IMR-90 (cell line): ENCODE measurements around the gene IL16. TPM values are rescaled to one million over a fixed set of nuclear protein-coding genes. Genes with fewer than 3 reads are reported as not detected.

Experiments
- ATAC-seq: fragments of 200-7000 bp; cut with Tn5 transposase; 2 replicates; pipeline ENCODE4 v1.9.1; 2020; ENCODE audit warnings: low read depth, mild to moderate bottlenecking, moderate library complexity
- BruUV-seq: library from RNA; stranded (reverse); fragments of 400-500 nt; replicated peaks from 2 replicates; lab custom pipeline; 2021; lab: Mats Ljungman, UMichigan
- CTCF ChIA-PET: fragments of 300-600 bp; formaldehyde crosslinking; extraction: SDS; loops from one replicate; lab custom pipeline; 2021; ENCODE audit warnings: antibody characterized with exemption; lab: Yijun Ruan, JAX
- POLR2A ChIA-PET: fragments of 300-600 bp; sonication (Branson Sonifier 250); formaldehyde crosslinking; loops from one replicate; lab custom pipeline; 2022; ENCODE audit warnings: antibody characterized with exemption; ENCODE audit not compliant: unreplicated experiment; lab: Charles Lee
- DNase-seq: peaks from one replicate; pipeline ENCODE4 v3.0.0; 2013
- H2AFZ ChIP-seq: replicated peaks from 2 replicates; pipeline ENCODE3; 2013; ENCODE audit warnings: low read length, mild to moderate bottlenecking; ENCODE audit not compliant: poor library complexity
- H2AK5ac ChIP-seq: 2 replicates; pipeline ENCODE4 v1.6.1; 2013; ENCODE audit warnings: low read depth, low read length, inconsistent platforms
- H2AK9ac ChIP-seq: replicated peaks from 2 replicates; pipeline ENCODE3; 2013; ENCODE audit warnings: mild to moderate bottlenecking, low read depth, low read length, moderate library complexity; ENCODE audit not compliant: poor library complexity
- H2BK120ac ChIP-seq: 2 replicates; pipeline ENCODE4 v1.6.1; 2013; ENCODE audit warnings: low read depth, low read length, inconsistent platforms
- H2BK15ac ChIP-seq: 3 replicates; pipeline ENCODE4 v1.6.1; 2013; ENCODE audit warnings: low read depth, low read length, inconsistent platforms
- H2BK20ac ChIP-seq: 2 replicates; pipeline ENCODE4 v1.6.1; 2013; ENCODE audit warnings: low read depth, mild to moderate bottlenecking, inconsistent platforms, low read length, moderate library complexity
- H2BK5ac ChIP-seq: 2 replicates; pipeline ENCODE4 v1.6.1; 2013; ENCODE audit warnings: mild to moderate bottlenecking, low read depth, low read length, inconsistent platforms; ENCODE audit not compliant: poor library complexity, severe bottlenecking
- H3K14ac ChIP-seq: replicated peaks from 2 replicates; pipeline ENCODE4 v1.6.1; 2013; ENCODE audit warnings: low read depth, low read length, inconsistent platforms
- H3K18ac ChIP-seq: 2 replicates; pipeline ENCODE4 v1.6.1; 2013; ENCODE audit warnings: low read depth, low read length, control low read depth
- H3K23ac ChIP-seq: 2 replicates; pipeline ENCODE4 v1.6.1; 2013; ENCODE audit warnings: low read depth, low read length, inconsistent platforms
- H3K27ac ChIP-seq: 2 replicates; pipeline ENCODE4 v1.5.1; 2013; ENCODE audit warnings: mild to moderate bottlenecking, control low read depth, low read length; ENCODE audit not compliant: insufficient read depth
- H3K27me3 ChIP-seq: 2 replicates; pipeline ENCODE4 v1.6.1; 2013; ENCODE audit warnings: low read length; ENCODE audit not compliant: control insufficient read depth, insufficient read depth
- H3K36me3 ChIP-seq: 2 replicates; pipeline ENCODE4 v1.6.1; 2013; ENCODE audit warnings: low read length, mixed read lengths; ENCODE audit not compliant: control insufficient read depth, insufficient read depth
- H3K4ac ChIP-seq: 2 replicates; pipeline ENCODE4 v1.6.1; 2013; ENCODE audit warnings: low read depth, low read length, inconsistent platforms
- H3K4me1 ChIP-seq: 2 replicates; pipeline ENCODE4 v1.6.1; 2013; ENCODE audit warnings: low read length, mixed read lengths; ENCODE audit not compliant: control insufficient read depth, insufficient read depth
- H3K4me2 ChIP-seq: 2 replicates; pipeline ENCODE4 v1.6.1; 2013; ENCODE audit warnings: low read depth, mild to moderate bottlenecking, control low read depth, low read length, moderate library complexity
- H3K4me3 ChIP-seq: 2 replicates; pipeline ENCODE4 v1.5.1; 2013; ENCODE audit warnings: low read depth, mild to moderate bottlenecking, control low read depth, low read length, moderate library complexity; ENCODE audit not compliant: insufficient read depth
- H3K56ac ChIP-seq: 2 replicates; pipeline ENCODE4 v1.6.1; 2013; ENCODE audit warnings: low read length, inconsistent platforms; ENCODE audit not compliant: insufficient read depth; ENCODE audit errors: extremely low read depth
- H3K79me1 ChIP-seq, 2 experiments: 2 replicates each; pipeline ENCODE4 v1.6.1; 2013; ENCODE audit warnings: low read length in 2 of 2, inconsistent platforms in 1 of 2, low read depth in 1 of 2
- H3K9ac ChIP-seq: 2 replicates; pipeline ENCODE4 v1.6.1; 2013; ENCODE audit warnings: low read depth, low read length, control low read depth
- H3K9me1 ChIP-seq: 2 replicates; pipeline ENCODE4 v1.6.1; 2013; ENCODE audit warnings: low read length, inconsistent platforms; ENCODE audit not compliant: insufficient read depth
- H3K9me3 ChIP-seq: 2 replicates; pipeline ENCODE4 v1.6.1; 2013; ENCODE audit warnings: low read length; ENCODE audit not compliant: control insufficient read depth, insufficient read depth
- H4K20me1 ChIP-seq: 2 replicates; pipeline ENCODE4 v1.6.1; 2013; ENCODE audit warnings: low read length, inconsistent platforms; ENCODE audit not compliant: insufficient read depth
- H4K5ac ChIP-seq: 2 replicates; pipeline ENCODE4 v1.6.1; 2013; ENCODE audit warnings: mild to moderate bottlenecking, low read depth, low read length, control low read depth
- H4K8ac ChIP-seq, 2 experiments: 2 replicates each; pipeline ENCODE4 v1.6.1; 2013; ENCODE audit warnings: low read depth in 2 of 2, low read length in 2 of 2, control low read depth in 1 of 2, inconsistent platforms in 1 of 2
- H4K91ac ChIP-seq: 2 replicates; pipeline ENCODE4 v1.6.1; 2013; ENCODE audit warnings: low read depth, low read length, inconsistent platforms; ENCODE audit not compliant: insufficient read depth
- BHLHE40 ChIP-seq: fragments of 150-350 bp; IDR thresholded peaks from 2 replicates; pipeline ENCODE4 v1.6.1; 2016; ENCODE audit warnings: mild to moderate bottlenecking, low read depth, low read length
- CHD1 ChIP-seq: IDR thresholded peaks from 2 replicates; pipeline ENCODE4 v1.6.1; 2012; ENCODE audit warnings: low read depth, low read length, improper control_type of control experiment
- CTCF ChIP-seq: conservative IDR thresholded peaks from 2 replicates; pipeline ENCODE4 v1.5.1; 2012; ENCODE audit warnings: mild to moderate bottlenecking, low read depth, low read length, improper control_type of control experiment
- ELK1 ChIP-seq: fragments of 150-350 bp; IDR thresholded peaks from 2 replicates; pipeline ENCODE4 v1.6.1; 2016; ENCODE audit warnings: low read depth, mild to moderate bottlenecking, low read length, moderate library complexity, borderline replicate concordance
- FOS ChIP-seq: fragments of 150-350 bp; IDR thresholded peaks from 2 replicates; pipeline ENCODE4 v1.6.1; 2016; ENCODE audit warnings: low read depth, low read length
- MAFK ChIP-seq: IDR thresholded peaks from 2 replicates; pipeline ENCODE4 v1.6.1; 2012; ENCODE audit warnings: low read depth, low read length, improper control_type of control experiment
- MAZ ChIP-seq: IDR thresholded peaks from 2 replicates; pipeline ENCODE4 v1.6.1; 2012; ENCODE audit warnings: low read depth, mild to moderate bottlenecking, low read length, improper control_type of control experiment, moderate library complexity, borderline replicate concordance
- MXI1 ChIP-seq: IDR thresholded peaks from 2 replicates; pipeline ENCODE4 v1.6.1; 2012; ENCODE audit warnings: low read depth, mild to moderate bottlenecking, low read length, moderate library complexity, borderline replicate concordance
- NFE2L2 ChIP-seq: fragments of 150-350 bp; IDR thresholded peaks from 2 replicates; pipeline ENCODE4 v1.6.1; 2016; ENCODE audit warnings: low read depth, mild to moderate bottlenecking, low read length
- POLR2A ChIP-seq: IDR thresholded peaks from 2 replicates; pipeline ENCODE4 v1.6.1; 2012; ENCODE audit warnings: mild to moderate bottlenecking, low read depth, low read length
- RAD21 ChIP-seq: IDR thresholded peaks from 2 replicates; pipeline ENCODE4 v1.6.1; 2012; ENCODE audit warnings: low read length, improper control_type of control experiment
- RCOR1 ChIP-seq: IDR thresholded peaks from 2 replicates; pipeline ENCODE4 v1.6.1; 2012; ENCODE audit warnings: mild to moderate bottlenecking, low read length, improper control_type of control experiment; ENCODE audit not compliant: insufficient replicate concordance
- RFX5 ChIP-seq: IDR thresholded peaks from 2 replicates; pipeline ENCODE4 v1.8.0; 2012; ENCODE audit warnings: low read depth, mild to moderate bottlenecking, low read length, moderate library complexity
- SMC3 ChIP-seq: fragments of 150-350 bp; IDR thresholded peaks from 2 replicates; pipeline ENCODE4 v1.6.1; 2016; ENCODE audit warnings: low read depth, mild to moderate bottlenecking, antibody characterized with exemption, low read length, moderate library complexity
- USF2 ChIP-seq: fragments of 150-350 bp; IDR thresholded peaks from 2 replicates; pipeline ENCODE4 v1.6.1; 2017; ENCODE audit warnings: mild to moderate bottlenecking, antibody characterized with exemption, low read length, low read depth
- WGBS, 2 experiments: methylation state at CpG; one replicate each; pipeline versions ENCODE4 v1.1.5 to v1.1.7; 2013; ENCODE audit warnings: missing lambda C conversion rate in 2 of 2; ENCODE audit not compliant: insufficient read length in 1 of 2; ENCODE audit errors: extremely low coverage in 2 of 2; 5-methylcytosine and 5-hydroxymethylcytosine counted together
- dilution Hi-C: fragments of 300-500 bp; cut with HindIII; formaldehyde crosslinking; loops from one replicate; pipeline ENCODE4 v1.14.3; 2018; ENCODE audit warnings: low sequenced_read_pairs; ENCODE audit not compliant: unreplicated experiment
- in situ Hi-C: fragments of 300-500 bp; cut with MboI; formaldehyde crosslinking; loops from 3 replicates; pipeline ENCODE4 v1.14.3; 2019; ENCODE audit warnings: low sequenced_read_pairs, inconsistent platforms, mixed read lengths
- intact Hi-C: fragments of 100-400 bp; cut with micrococcal nuclease; formaldehyde crosslinking; loops from 2 replicates; pipeline ENCODE4 v1.10.0; 2022
- polyA plus RNA-seq, 3 experiments: library from polyadenylated mRNA; depleted of rRNA; stranded (reverse); fragments of >200 nt; gene quantifications; 2 replicates each; pipeline ENCODE4 v1.2.3, GENCODE V29; 2012; ENCODE audit warnings: low replicate concordance in 1 of 3
- total RNA-seq: library from RNA; depleted of rRNA; stranded (reverse); fragments of >200 nt; gene quantifications from 2 replicates; pipeline ENCODE4 v1.2.3, GENCODE V29; 2012

Gene IL16
- total and polyA plus RNA-seq, 2 of the 4 experiments (the other 2 are of a cell fraction), result 0.18 to 0.27 TPM

GRCh38 chr15:81311752-81312464 lies 115.2 kb downstream of the IL16 start:
- Histone ChIP-seq H3K36me3 (peaks cover 36% of the 10 kb centered on the region), H2AK5ac (peak overlapping the region; percentile 71), H3K27ac (peak overlapping the region; percentile 50; the same call in 1 of the 2 replicates), H4K5ac (peak overlapping the region; percentile 27; the same call in 1 of the 2 replicates), H4K91ac (peak overlapping the region; percentile 76), H3K4ac (peak overlapping the region; percentile 86), H3K23ac (peak overlapping the region; percentile 88), H2BK120ac (peak overlapping the region; percentile 96), H3K9me3 (no peaks in the 10 kb centered on the region), H3K9ac (no peak overlapping the region), H3K4me3 (no peak overlapping the region), H3K9me1 (peaks cover 36% of the 10 kb centered on the region), H2AFZ (peak overlapping the region; percentile 24), H4K20me1 (no peaks in the 10 kb centered on the region), H2BK20ac (peak overlapping the region; percentile 90), H2BK15ac (peak overlapping the region; percentile 49; the same call in 1 of the 3 replicates), H2BK5ac (peak overlapping the region; percentile 42), H3K27me3 (no peaks in the 10 kb centered on the region), H3K56ac (no peak overlapping the region), H3K4me2 (no peak overlapping the region), H2AK9ac (peak overlapping the region; percentile 45), H3K4me1 (peaks cover 20% of the 10 kb centered on the region), H3K18ac (peak overlapping the region; percentile 76), H3K79me1 (0 out of 4 replicates have a peak, but pooled peaks cover 0 to 11% of the 10 kb centered on the region in 2 experiments), H4K8ac (peak overlapping the region; percentile 43 to 71; a peak in 3 of 4 replicates), H3K14ac (peak overlapping the region; percentile 86)
- dilution Hi-C loops, result no loop called here
- DNase-seq, result peak; percentile 31
- CTCF ChIA-PET, result no interaction called here
- ATAC-seq, result no peak
- BruUV-seq, result no TSS peak
- intact Hi-C loops, result no loop called here
- WGBS, 2 experiments, result 100% methylated on average over 1 of the region's 10 CpGs; no CpG with 5 or more reads in 1 of the 2 experiments
- TF ChIP-seq NFE2L2, result no peak
- no peak for TF ChIP-seq RFX5
- no peak for TF ChIP-seq MAZ
- TF ChIP-seq ELK1, result no peak
- no peak for TF ChIP-seq POLR2A
- TF ChIP-seq RCOR1, result no peak
- no peak for TF ChIP-seq CTCF
- no peak for TF ChIP-seq MAFK
- TF ChIP-seq USF2, result no peak
- no peak for TF ChIP-seq CHD1
- no peak for TF ChIP-seq RAD21
- TF ChIP-seq FOS, result no peak
- TF ChIP-seq MXI1, result no peak
- TF ChIP-seq SMC3, result no peak
- TF ChIP-seq BHLHE40, result no peak
- POLR2A ChIA-PET, result no interaction called here
- in situ Hi-C loops, result no loop called here
